GM18508 (cell line): ENCODE results near the gene FBXO48.
A peak's percentile ranks its signal among the peaks of the same experiment; 100 is the strongest.

Experiments used
- ATAC-seq: cut with Tn5 transposase; IDR thresholded peaks from one replicate; pipeline ENCODE4 v1.9.1; 2021; ENCODE audit warnings: moderate number of reproducible peaks; ENCODE audit not compliant: insufficient read depth, unreplicated experiment

The FBXO48 gene

DNA sequence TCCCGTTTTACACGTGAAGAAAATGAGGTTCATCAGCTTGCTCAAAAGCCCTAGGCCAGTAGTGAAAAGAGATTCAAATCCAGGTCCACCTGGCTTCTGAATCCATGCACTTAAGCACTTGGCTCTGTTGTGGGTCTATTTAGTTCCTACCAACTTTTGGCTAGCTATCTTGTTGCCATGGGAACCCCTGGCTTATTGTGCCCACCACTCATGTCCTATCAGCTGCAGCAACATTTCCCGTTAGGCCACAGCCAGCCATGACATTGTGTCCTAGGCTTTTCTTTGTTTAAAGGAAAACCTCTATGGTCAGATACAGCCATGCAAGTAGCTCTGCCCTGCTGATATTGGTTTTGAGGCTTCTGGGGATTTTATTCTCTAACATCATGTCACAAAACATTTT, 52.2 kb downstream of the FBXO48 start:
- ATAC-seq = no peak

DNA sequence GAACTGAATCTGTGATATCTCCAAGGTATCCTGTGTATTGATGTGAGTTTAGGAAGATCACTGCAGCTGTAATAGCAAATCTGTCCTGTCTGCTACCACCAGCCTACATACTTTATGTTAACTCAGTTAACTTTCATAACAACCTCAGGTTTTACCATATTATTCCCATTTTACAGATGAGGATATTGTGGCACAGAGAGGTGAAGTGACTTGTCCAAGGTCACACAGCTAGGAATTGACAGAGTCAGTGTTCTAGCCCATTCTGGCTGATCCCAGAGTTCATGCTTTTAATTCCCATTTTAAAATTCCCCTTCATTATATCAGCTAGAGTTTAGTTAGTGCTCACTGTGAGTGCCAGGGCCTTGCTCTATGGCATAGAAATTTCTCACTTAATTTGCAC, 52.6 kb downstream of the FBXO48 start:
- no peak for ATAC-seq

DNA sequence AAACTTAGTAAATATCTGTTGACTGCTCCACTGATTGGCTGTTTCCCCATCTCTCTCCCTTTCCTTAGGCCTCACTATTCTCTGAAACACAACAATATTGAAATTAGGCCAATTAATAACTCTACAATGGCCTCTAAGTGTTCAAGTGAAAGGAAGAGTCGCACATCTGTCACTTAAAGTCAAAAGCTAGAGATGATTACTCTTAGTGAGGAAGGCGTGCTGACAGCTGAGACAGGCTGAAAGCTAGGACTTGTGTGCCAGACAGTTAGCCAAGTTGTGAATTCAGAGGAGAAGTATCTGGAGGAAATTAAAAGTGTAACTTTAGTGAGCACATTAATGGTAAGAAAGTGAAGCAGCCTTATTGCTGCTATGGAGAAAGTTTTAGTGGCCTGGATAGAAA, 53.6 kb downstream of the FBXO48 start:
- no peak for ATAC-seq

DNA sequence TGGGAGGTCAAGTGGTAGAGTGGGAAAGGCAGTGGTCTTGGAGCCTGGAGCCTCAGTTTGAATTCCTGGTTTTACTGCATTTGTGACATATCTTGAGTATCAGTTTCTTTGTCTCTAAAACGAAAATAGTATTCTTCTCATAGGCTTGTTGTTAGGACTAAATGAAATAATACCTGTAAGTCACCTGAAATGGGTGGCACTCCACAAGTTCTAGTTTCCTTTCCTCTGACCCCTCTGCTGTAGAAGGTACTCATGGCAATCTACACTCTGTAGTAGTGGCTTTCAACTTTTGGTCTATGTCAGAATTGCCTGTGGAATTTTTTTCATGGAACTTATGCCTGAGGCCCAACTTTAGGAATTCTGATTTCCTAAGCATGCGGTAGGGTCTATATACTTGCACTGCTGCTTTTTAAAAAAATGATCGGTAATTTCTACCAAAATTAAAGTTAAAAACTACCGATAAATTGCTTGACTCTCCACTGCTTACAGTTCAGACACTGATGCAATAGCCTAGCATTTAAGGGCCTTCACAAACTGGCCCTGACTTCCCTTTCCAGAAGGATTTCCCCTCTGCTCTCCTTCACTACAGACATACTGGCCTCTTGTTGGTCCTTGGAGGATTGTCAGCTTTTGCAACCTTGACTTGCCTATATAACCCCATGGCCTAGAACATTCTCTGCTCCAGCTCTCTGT, 54.8 kb downstream of the FBXO48 start:
- ATAC-seq = peak; percentile 24

DNA sequence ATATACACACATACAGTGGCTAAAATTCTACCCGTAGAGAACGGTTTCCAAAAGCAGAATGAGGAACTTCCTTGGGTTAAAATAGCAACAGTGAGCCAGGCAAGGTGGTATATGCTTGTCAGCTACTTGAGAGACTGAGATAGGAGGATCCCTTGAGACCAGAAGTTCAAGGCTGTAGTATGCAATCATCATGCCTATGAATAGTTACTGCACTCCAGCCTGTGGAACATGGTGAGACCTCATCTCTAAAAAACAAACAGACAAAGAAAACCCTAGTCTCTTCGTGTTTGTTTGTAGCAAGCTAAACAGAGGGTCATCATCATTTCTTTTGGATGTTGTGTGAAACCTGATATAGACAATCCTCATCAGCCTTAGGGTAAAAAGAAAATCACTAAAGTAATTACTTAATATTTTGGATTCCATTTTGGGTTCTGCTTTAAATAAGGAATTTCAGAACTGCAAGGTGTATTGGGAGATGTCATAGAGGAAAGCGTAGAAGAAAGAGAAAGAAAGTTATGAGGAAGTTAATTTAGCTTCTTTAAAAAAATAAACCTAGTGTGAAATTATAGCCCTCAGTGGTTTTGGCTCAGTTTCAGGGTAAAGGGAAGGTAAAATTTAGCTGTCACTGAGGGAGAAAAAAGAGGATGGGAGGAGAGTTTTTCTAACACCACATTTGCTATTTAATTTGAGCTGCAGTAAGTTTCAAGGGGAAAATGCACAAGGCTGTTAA, 55.5 kb downstream of the FBXO48 start:
- ATAC-seq = peak; percentile 69
